ENCODE data around the gene CZIB. TPM values are rescaled to one million over a fixed set of nuclear protein-coding genes. Genes with fewer than 3 reads are reported as not detected.

Gene CZIB
- polyA plus RNA-seq, 2 of the 4 experiments (the other 2 are of a cell fraction) = 33.1 to 66.2 TPM

- ChIA-PET POLR2A (interaction anchor here (0.7 kb wide), 1 partner anchor 354 kb away, joined by 5 read pairs; the partner anchor contains the start of gene ZYG11A), CTCF (interaction anchor here (0.6 to 3.6 kb wide), 4 partner anchors 11 to 365 kb away, joined by 3 to 24 read pairs (median 4); no protein-coding TSS in a partner anchor)
- ATAC-seq (peak; percentile 99 to 100), FAIRE-seq (no peak), DNase-seq (ENCODE audit: low read depth in 1 of 2, low spot score in 1 of 2) (peak; percentile 85 to 88)
- H3K4me2 ChIP-seq = peak within 1 kb of the TSS; percentile 81
- H3K27ac ChIP-seq = peak within 1 kb of the TSS; percentile 87 to 100
- 1% methylated on average over 30 of the region's 57 CpGs for WGBS (ENCODE audit: missing lambda C conversion rate)
- peaks cover 9% of the 10 kb centered on the region for H3K4me1 ChIP-seq
- H3K4me3 ChIP-seq = peak within 1 kb of the TSS; percentile 84
- TF ChIP-seq FOSL2 (IDR thresholded peaks at IDR 0.05) = no peak
- TF ChIP-seq FOSL2 (CRISPR knock-in tag; IDR thresholded peaks at IDR 0.05) = no peak
- TF ChIP-seq JUN (IDR thresholded peaks at IDR 0.05) = peak in 1 of 2 experiments; percentile 76; a peak in 2 of 5 replicates
- TF ChIP-seq ZSCAN20 (CRISPR knock-in tag; IDR thresholded peaks at IDR 0.05) = no peak
- TF ChIP-seq NR3C1 (IDR thresholded peaks at IDR 0.05) = no peak
- peak; percentile 76; the same call in 1 of the 2 replicates for TF ChIP-seq PHF8 (IDR thresholded peaks at IDR 0.05; ENCODE audit: borderline replicate concordance, low read depth)
- TF ChIP-seq EHF (CRISPR knock-in tag; IDR thresholded peaks at IDR 0.05) = no peak
- no peak for TF ChIP-seq CTCF (IDR thresholded peaks at IDR 0.05)
- peak; percentile 80; the same call in 1 of the 2 replicates for TF ChIP-seq E2F6 (IDR thresholded peaks at IDR 0.05; ENCODE audit: borderline replicate concordance, low read depth)
- TF ChIP-seq RCOR1 (IDR thresholded peaks at IDR 0.05; ENCODE audit: low read depth, low read length) = no peak
- no peak for TF ChIP-seq EHMT2 (IDR thresholded peaks at IDR 0.05; ENCODE audit: low read depth)
- peak; percentile 61; the same call in 1 of the 3 replicates for TF ChIP-seq BCL3 (IDR thresholded peaks at IDR 0.05)
- TF ChIP-seq EP300 (IDR thresholded peaks at IDR 0.05) = no peak
- TF ChIP-seq BHLHE40 (IDR thresholded peaks at IDR 0.05; ENCODE audit: low read depth, low read length) = no peak
- TF ChIP-seq JUNB (IDR thresholded peaks at IDR 0.05) = no peak
- no peak for TF ChIP-seq POLR2AphosphoS2 (conservative IDR thresholded peaks at IDR 0.05; ENCODE audit: low read length)
- no peak for TF ChIP-seq TFCP2L1 (CRISPR knock-in tag; IDR thresholded peaks at IDR 0.05)
- TF ChIP-seq HEYL (CRISPR knock-in tag; IDR thresholded peaks at IDR 0.05) = no peak
- no peak for TF ChIP-seq KDM1A (IDR thresholded peaks at IDR 0.05; ENCODE audit: low read depth)
- TF ChIP-seq MAX (IDR thresholded peaks at IDR 0.05) = peak; percentile 39; the same call in 1 of the 2 replicates
- TF ChIP-seq HOXB13 (CRISPR knock-in tag; IDR thresholded peaks at IDR 0.05; ENCODE audit: low read depth) = no peak
- peak; percentile 83 for TF ChIP-seq POLR2A (IDR thresholded peaks at IDR 0.05; ENCODE audit: low read length)
- TF ChIP-seq NFE2L2 (conservative IDR thresholded peaks at IDR 0.05; ENCODE audit: low read length) = no peak
- H3K9me3 ChIP-seq = no peaks in the 10 kb centered on the region
Observed at GRCh38 chr1:53196485-53197290, 23.7 kb downstream of the CZIB start, which contains the start of gene CPT2. Gene CPT2, plus strand, starts transcription at chr1:53196824. Its CDS starts 120 bp downstream, at chr1:53196944.

GRCh38 chr1:53196017-53196484 is 24.4 kb downstream of the CZIB start:
- peak; percentile 5 to 17; a peak in 1 of 6 replicates for ATAC-seq
- POLR2A ChIA-PET = interaction anchor here (0.7 kb wide), 1 partner anchor 353 kb away, joined by 5 read pairs; the partner anchor contains the start of gene ZYG11A
- Histone ChIP-seq H3K4me3 (peak overlapping the region; percentile 84), H3K4me2 (peak overlapping the region; percentile 81), H3K4me1 (peaks cover 9% of the 10 kb centered on the region), H3K9me3 (no peaks in the 10 kb centered on the region), H3K27ac (peak overlapping the region; percentile 62 to 100)
- DNase-seq (ENCODE audit: low read depth in 1 of 2, low spot score in 1 of 2) = no peak
- FAIRE-seq = no peak
- 62% methylated on average over 9 of the region's 9 CpGs for WGBS (ENCODE audit: missing lambda C conversion rate)
- CTCF ChIA-PET = interaction anchor here (0.6 to 3.6 kb wide), 3 partner anchors 11 to 364 kb away, joined by 3 to 24 read pairs (median 5); no protein-coding TSS in a partner anchor
- no peak for TF ChIP-seq KDM5A (IDR thresholded peaks at IDR 0.05)
- no peak for TF ChIP-seq HOXB5 (CRISPR knock-in tag; IDR thresholded peaks at IDR 0.05)
- no peak for TF ChIP-seq CEBPB (IDR thresholded peaks at IDR 0.05)
- no peak for TF ChIP-seq FOXS1 (CRISPR knock-in tag; IDR thresholded peaks at IDR 0.05)
- no peak for TF ChIP-seq CHD2 (IDR thresholded peaks at IDR 0.05; ENCODE audit: low read length, partially characterized antibody)
- TF ChIP-seq HMGXB4 (CRISPR knock-in tag; IDR thresholded peaks at IDR 0.05; ENCODE audit: borderline replicate concordance) = no peak
- TF ChIP-seq NR3C1 (IDR thresholded peaks at IDR 0.05) = no peak
- no peak for TF ChIP-seq CTCF (IDR thresholded peaks at IDR 0.05)
- TF ChIP-seq MAX (IDR thresholded peaks at IDR 0.05) = no peak
- no peak for TF ChIP-seq RCOR1 (IDR thresholded peaks at IDR 0.05; ENCODE audit: low read depth, low read length)

Measured in A549 (cell line).